GM18526 (cell line): ENCODE data around the gene GLIS1.

Experiments used
- POLR2A ChIP-seq: IDR thresholded peaks from 3 replicates; pipeline ENCODE4 v1.6.1; 2011; ENCODE audit not compliant: insufficient read length; ENCODE audit errors: extremely low read depth

GLIS1 gene

DNA sequence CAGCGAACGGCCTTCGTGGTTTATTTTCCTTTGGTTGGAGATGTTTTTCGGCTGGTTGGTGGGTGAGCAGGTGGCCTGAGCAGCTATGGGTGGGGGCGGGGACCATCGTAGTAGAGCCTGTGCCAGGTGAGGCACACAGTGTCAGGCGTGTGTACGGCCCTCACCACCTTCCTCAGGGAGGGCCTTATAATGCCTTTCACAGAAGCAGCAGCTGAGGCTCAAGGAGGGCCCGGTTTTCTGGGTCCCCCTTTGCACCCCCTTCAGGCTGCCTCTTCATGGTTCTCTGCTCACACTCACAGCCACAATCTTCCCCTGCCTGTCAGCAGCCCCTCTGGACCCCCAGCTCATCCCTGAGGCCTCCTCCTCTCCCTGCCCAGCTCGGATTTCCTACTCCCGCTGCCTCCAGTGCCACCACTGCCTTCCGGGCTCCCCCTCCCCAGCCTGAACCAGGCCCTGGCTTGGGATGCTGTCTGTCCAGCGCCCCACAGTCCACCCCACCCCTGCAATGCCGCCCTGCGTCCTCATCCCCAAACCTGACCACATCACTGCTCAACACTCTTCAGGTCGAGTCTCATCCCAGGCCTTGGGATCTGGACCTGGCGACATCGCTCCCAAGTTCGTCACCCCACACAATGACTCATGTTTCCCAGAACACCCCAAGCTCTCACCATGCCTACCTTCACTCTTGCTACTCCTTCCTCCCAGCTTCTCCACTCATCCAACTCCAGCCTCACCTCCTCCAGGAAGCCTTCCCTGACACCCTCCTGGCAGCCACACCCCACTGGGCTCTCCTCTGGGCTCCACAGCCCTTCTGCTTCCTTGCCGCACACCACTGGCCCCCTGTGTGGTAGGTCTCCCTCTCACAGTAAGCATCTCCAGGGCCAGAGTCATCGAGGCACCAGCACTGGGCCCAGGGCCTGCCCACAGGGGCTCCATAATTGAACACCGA is 225.9 kb downstream of the GLIS1 start:
- no peak for TF ChIP-seq POLR2A

DNA sequence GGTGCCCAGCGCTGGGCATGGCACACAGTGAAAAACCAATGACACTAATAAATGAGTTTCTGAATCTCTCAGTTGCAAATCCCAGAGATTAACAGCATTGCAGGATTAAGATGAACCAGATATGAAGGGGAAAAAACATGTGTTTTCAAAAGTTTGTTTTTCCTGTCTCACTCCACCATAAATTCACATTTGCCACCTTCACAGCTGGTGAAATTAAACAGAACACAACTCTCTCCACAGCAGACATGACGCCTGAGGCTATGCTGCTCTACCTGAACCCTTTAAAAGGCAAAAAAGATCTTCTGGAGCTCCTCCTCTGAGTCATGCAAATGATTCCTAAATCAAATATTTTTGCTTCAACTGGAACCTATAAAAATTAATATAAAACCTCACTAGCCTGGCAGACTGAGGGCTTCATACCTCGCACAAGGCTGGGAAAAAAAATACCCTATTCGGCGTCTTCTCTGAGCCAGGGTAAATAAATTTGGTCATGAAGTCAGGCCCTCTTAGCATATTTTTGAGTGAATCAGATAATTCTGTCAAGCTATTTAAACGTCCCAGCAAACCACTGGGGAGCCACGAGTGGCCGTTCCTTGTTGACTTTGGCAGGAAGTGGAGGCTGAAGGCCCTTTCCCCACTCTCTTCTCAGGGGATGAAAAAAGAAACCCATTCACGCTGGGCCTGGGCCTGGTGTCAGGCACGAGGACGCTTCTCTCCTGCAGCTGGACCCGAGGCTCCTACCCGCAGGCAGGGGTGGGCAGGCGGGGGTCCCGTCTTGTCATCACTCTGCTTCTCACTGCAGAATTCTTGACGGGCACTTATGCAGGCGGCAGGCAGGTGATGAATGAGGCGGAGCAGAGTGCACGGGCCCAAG is 226.8 kb downstream of the GLIS1 start:
- no peak for TF ChIP-seq POLR2A

DNA sequence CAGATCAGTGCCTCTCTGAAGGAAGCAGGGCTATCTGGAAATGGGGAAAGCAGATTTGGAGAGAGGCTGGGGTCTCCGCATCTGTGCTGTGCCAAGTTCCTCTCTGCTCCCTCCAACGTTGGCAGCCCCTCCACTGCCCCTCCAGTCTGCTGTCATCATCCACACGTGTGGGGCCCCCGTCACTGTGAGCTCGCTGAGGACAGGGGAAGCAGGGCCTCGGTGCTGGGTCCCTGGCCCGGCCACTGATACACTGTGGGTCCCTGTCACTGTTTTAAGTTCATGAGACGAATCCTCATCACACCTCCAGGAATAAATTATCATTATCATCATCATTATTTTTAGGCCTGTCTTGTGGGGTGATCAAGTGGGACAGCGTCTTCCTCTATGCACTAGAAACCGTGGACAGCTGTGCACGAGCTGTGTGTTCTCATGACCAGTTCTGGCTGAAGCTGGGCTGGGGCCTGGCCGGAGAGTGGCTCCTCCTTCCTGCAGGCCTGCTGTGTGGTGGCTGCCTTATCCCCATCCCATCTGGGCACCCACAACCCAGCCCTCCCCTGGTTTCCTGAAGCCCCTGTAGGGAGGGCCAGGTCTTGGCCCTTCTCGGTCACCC is 227.5 kb downstream of the GLIS1 start:
- TF ChIP-seq POLR2A = no peak

DNA sequence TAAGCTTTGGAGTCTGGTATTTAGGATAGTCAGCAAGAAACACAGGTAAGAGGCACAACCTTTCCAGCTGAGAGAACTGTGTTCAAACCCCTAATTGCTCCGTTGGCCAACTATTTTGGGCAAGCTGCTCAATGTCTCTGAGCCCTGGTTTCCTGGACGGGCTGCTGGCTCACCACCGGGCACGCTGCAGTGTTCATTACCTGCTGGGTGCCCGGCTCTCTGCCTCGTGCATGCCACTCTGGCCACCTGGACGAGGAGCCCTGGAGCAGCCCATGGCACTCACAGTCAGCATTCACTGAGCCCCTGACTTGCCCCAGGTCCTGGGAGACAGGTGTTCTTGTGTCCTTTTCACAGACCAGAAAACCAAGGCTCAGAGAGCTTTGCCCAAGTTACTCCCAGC is 228.7 kb downstream of the GLIS1 start:
- no peak for TF ChIP-seq POLR2A

DNA sequence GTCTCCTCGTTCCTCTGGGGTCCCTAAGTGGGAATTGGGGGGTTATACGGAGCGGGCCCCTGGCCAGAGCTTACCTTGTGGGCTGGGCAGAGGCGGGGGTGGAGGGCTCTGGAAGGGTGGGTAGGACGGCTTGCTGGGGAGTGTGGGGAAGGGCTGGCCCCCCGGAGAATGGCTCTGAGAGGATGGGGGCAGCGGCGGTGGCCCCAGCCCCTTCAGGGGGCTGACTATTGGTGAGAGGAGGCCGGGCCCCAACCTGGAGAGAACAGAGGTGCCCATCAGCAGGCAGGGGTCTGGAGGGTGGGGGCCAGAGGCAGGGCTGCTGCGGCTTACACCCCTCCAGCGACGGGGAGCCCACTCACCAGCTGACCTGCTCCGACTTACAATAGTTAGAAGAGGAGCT is 229.2 kb downstream of the GLIS1 start:
- no peak for TF ChIP-seq POLR2A

DNA sequence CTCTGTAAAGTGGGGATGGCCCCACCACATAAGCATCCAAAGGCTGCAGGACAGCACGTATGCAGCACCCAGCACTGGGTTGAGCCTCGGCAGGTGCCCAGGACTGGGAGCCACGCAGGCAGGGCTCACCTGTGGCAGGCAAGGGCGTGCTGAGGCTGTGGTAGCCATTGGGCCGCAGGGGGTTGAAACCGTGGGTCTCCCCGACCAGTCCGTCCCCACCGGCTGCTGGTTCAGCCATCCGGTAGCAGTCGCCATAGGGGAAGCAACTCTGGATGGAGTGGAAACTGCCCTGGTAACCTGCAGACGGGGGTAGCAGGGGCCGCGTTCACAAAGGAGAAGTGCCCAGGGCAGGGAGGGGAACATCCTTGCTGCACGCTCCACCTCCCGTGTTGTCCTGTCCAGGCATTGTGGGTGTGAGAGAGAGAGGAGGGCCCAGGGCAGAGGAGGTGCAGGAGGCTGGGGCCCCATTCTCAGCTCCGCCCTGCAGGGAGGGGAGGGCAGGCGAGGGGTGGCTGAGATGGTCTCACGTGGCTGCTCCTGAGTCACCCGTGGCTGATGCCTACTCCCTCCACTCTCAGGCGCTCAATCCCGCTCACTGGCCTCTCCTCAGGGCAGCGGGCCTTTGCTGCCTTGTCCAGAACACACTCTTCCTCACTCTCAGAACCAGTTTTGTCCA is 229.8 kb downstream of the GLIS1 start:
- no peak for TF ChIP-seq POLR2A

DNA sequence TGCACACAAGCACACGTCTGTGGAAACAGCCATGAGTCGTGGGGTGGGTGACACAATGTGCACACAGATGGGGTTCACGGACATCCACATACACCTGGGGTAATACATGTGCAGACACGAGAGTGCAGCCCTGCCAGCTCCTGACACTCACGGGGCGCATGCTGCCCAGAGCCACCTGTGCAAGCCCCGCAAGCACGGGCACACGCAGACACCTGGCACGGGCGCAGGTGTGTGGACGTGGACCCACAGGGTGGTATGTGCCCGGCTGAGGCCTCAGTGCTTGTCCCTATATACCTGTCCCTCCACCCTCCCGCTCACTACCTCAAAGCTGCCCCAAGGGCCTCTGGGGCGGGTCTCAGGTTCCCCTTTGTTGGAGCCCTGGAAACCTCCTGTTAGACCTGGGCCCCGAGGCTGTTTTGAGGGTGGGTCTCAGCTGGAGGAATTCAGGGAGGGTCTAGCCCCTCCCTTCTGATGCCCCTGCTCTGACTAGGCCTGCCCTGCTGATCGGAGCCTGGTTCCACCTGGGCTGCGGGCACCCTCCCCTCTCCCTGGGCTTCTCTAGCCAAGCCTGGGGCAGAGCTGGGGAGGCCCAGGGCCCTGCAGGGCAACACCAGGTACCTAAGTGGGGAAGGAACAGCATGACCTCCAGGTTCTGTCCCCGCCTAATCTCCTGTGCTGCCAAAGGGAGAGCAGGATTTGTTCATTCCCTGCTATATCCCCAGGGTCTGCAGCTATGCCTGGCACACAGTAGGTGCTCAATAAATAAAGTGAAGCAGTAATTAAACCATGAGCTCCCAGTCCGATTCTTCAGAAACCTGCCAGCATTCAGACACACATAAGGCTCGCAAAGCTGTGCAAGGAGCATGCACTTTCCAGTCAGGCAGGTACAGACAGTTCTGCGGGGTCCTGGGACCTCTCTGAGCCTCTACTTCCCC is 230.6 kb downstream of the GLIS1 start:
- TF ChIP-seq POLR2A = no peak

DNA sequence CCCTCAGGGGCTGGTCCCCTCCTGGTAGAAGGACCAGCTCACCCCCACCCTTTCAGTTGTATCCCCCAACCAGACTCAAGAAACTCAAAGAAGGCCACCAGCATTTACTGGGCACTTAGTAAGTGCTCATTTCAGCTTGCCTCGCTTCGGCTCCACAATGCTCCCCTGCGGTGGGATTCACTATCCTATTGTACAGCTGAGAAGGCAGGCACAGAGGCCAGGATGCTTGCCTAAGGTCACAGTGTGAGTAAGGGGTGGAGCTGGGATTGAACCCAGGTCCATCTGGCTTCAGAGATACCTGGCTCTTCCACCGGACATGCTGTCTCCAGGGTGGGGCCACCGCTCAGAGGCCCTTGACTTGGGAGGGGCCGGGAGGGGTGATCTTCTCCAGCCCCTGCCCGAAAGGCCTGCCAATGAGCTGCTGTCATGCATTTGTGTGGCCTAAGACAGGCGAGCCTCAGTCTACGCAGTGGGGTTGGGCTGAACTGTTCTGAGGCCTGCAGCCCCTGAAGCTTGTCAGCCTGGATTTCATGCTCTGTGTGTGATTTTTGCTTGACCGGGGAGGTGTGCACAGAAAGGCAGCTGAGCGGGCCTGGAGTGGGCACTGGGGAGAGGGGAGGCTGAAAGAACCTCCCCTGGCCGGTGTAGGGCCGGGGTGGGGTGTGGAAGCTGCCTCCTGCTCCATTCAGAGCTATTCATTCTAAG is 231.7 kb downstream of the GLIS1 start:
- no peak for TF ChIP-seq POLR2A

DNA sequence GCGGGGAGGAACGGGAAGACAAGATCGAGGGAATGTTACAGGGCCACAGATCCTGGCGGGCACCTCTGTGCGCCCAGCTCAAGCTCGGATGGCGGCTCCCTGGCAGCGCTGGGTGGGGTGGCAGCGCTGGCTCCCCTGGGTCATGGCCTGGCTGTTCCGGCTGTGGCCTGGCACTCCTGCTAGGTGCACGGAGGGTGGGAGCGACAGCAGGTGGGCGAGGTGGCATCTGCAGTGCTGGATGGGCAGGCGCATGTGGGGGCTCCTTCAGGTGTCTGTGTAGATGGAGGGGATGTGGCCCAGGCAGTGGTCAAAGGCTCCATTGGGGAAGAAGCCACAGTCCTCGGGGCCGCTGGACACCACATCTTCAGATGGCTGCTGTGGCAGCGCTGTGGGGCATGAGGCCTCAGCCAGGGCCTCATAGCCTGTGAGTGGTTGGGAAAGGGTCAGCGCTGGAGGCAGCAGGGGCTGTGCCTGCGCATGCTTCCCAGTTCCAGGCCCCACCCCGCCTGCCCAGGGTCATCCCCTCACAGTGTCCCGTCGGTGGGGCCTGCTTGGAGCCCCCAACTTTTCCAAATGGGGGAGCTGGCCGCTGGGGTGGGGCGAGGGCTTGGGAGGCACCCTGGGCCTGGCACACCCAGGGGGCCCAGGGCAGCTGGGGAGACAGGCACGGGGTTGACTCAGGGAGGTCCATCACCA is 232.5 kb downstream of the GLIS1 start:
- no peak for TF ChIP-seq POLR2A

DNA sequence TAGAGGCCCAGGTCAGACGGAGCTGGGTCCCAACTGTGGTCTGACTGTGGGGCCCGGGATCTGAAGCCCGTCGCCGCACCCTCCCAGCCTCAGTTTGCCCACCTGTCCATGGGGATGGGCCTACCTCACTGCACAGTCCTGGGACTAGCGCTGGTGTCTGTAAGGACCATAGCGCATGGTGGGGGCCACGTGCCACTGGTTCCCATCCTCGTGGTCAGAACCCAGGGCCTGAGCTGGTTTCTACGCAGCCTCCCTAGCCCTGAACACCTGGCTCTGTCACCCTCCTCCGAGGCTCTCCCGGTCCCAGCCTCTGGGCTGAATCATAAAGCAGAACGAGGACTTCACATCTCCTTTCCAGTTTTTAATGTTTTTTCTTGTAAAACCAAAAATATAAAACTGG is 233.1 kb downstream of the GLIS1 start:
- TF ChIP-seq POLR2A = no peak

DNA sequence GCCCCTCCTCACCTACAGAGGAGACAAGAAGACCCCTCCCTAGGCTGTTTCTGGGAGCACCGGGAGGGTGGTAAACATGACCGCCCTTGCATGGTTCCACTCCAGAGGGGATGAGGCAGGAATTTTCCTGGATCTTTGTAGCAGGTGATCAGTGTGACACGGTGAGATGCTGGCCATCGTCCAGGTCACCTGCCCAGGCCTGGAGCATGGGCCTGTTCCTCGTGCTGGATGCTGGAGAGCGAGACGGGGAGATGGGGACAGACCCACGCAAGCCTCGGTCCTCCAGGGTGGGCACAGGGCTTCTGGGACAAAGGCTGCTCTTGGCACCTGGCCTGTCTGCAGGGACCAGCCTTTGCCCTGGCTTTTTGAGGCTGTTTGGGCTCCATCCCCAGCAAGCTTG is 233.6 kb downstream of the GLIS1 start:
- no peak for TF ChIP-seq POLR2A

DNA sequence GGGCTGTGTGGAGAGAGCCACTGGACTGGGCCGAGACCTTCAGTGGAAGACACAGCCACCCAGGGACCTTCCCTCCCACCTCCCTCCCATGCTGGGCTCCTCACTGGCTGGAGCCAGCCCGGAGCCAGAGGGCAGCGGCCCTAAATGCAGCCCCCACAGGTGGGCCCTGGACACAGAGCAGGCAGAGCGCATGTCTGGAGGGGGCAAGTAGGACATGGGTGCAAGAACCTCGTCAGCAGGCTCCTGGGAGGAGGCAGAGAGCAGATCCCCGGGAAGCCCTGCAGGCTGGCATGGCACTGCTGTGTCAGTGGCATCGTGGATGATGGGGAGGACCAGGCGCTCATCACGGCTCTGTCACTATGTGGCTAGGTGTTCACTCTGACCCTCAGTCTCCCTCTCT is 234.1 kb downstream of the GLIS1 start:
- TF ChIP-seq POLR2A = no peak
